GM12891 (cell line): ENCODE measurements around the gene RRAGD.

Experiments used
- POLR2A ChIP-seq: IDR thresholded peaks from 2 replicates; pipeline ENCODE4 v1.6.1; 2011; ENCODE audit warnings: low read depth, low read length, control low read depth
- SPI1 ChIP-seq: IDR thresholded peaks from 2 replicates; pipeline ENCODE4 v1.6.1; 2011; ENCODE audit warnings: low read depth, low read length, control low read depth
- TAF1 ChIP-seq: IDR thresholded peaks from 2 replicates; pipeline ENCODE4 v1.6.1; 2011; ENCODE audit warnings: low read depth, low read length, control low read depth

- TF ChIP-seq POLR2A (no peak), SPI1 (no peak), TAF1 (no peak)
Measured at GRCh38 chr6:89416796-89417195, 4.7 kb upstream of the RRAGD start.
